Tibial nerve (tissue), 3 donors: ENCODE measurements around the gene PAX3.

Experiments used
- EP300 ChIP-seq, 2 donors: sonication (generic); formaldehyde crosslinking; IDR thresholded peaks; one replicate each; pipeline ENCODE4 v1.6.1; 2017; ENCODE audit warnings: antibody characterized with exemption in 2 of 2, mild to moderate bottlenecking in 1 of 2
- POLR2A ChIP-seq, 2 donors: fragments of 450-650 bp; IDR thresholded peaks; one replicate each; pipeline ENCODE4 v1.6.1; 2017; ENCODE audit warnings: antibody characterized with exemption in 2 of 2, mild to moderate bottlenecking in 2 of 2, moderate library complexity in 2 of 2

DNA sequence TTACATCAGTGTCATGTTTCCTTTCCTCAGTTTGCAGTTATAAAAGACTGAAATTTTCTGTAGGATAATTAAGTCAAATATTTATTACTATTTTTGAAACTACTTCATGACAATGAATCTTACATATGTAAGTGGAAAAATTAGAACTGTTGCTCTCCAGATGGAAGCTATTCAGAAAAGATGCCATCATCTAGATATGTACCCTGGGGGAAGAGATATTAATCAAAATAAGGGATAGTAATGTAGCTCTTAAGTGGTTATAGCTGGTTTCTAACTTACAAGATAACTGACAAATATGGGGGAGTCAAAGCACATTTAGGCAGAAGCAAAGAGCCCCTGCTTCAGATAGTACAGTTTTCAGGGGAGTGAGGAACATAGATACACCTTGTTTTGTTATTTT, 38.1 kb upstream of the PAX3 start:
- no peak for TF ChIP-seq EP300 (IDR thresholded peaks at IDR 0.05)
- TF ChIP-seq POLR2A (IDR thresholded peaks at IDR 0.05): no peak
